T-helper 2 cell (primary cell): ENCODE data around the gene SLC35F1.

Source experiments
- DNase-seq, 5 experiments: peaks; one replicate each; pipeline versions ENCODE4 v3.0.0 to v3.0.0-alpha.2; 2012 to 2022

SLC35F1 gene

GRCh38 chr6:118128755-118129154, 221.7 kb downstream of the SLC35F1 start:
- no peak for DNase-seq

- no peak for DNase-seq
Observed at GRCh38 chr6:118134206-118134605, 227.1 kb downstream of the SLC35F1 start.

- DNase-seq, result no peak
Observed at GRCh38 chr6:118134736-118135135, 227.7 kb downstream of the SLC35F1 start.

GRCh38 chr6:118135371-118135770, 228.3 kb downstream of the SLC35F1 start:
- DNase-seq, result no peak

GRCh38 chr6:118141211-118141610, 234.1 kb downstream of the SLC35F1 start:
- no peak for DNase-seq

GRCh38 chr6:118146584-118146983, 239.5 kb downstream of the SLC35F1 start:
- no peak for DNase-seq

- no peak for DNase-seq
Observed at GRCh38 chr6:118147511-118147910, 240.4 kb downstream of the SLC35F1 start.

- DNase-seq, result no peak
Observed at GRCh38 chr6:118148561-118148960, 241.5 kb downstream of the SLC35F1 start.

GRCh38 chr6:118152524-118152923, 245.5 kb downstream of the SLC35F1 start:
- no peak for DNase-seq

GRCh38 chr6:118161343-118161742, 254.3 kb downstream of the SLC35F1 start:
- DNase-seq, result no peak

GRCh38 chr6:118163542-118163941, 256.5 kb downstream of the SLC35F1 start:
- DNase-seq, result no peak

- DNase-seq, result no peak
Observed at GRCh38 chr6:118165500-118165899, 258.4 kb downstream of the SLC35F1 start.

- no peak for DNase-seq
Observed at GRCh38 chr6:118168421-118168820, 261.4 kb downstream of the SLC35F1 start.

GRCh38 chr6:118171852-118172251, 264.8 kb downstream of the SLC35F1 start:
- no peak for DNase-seq

- DNase-seq, result no peak
Observed at GRCh38 chr6:118174071-118174470, 267.0 kb downstream of the SLC35F1 start.

- no peak for DNase-seq
Observed at GRCh38 chr6:118177720-118178119, 270.7 kb downstream of the SLC35F1 start.

- DNase-seq, result no peak
Observed at GRCh38 chr6:118179048-118179447, 272.0 kb downstream of the SLC35F1 start.

GRCh38 chr6:118186672-118187567, 279.9 kb downstream of the SLC35F1 start:
- no peak for DNase-seq

GRCh38 chr6:118187568-118188164, 280.6 kb downstream of the SLC35F1 start:
- DNase-seq, result no peak

GRCh38 chr6:118188561-118188960, 281.5 kb downstream of the SLC35F1 start:
- DNase-seq, result no peak

- no peak for DNase-seq
Observed at GRCh38 chr6:118197539-118197938, 290.5 kb downstream of the SLC35F1 start.

GRCh38 chr6:118198746-118199145, 291.7 kb downstream of the SLC35F1 start:
- no peak for DNase-seq

GRCh38 chr6:118200160-118200559, 293.1 kb downstream of the SLC35F1 start:
- DNase-seq, result no peak

- no peak for DNase-seq
Observed at GRCh38 chr6:118202517-118202916, 295.5 kb downstream of the SLC35F1 start.
